Activated CD8-positive, alpha-beta T cell treated with anti-CD3 and anti-CD28 coated beads, Interleukin-2, amount 10 ng/mL, durations not matched to agents 7 days and 5 days (primary cell): Measurements from ENCODE around the gene FBXO5. TPM values are rescaled to one million over a fixed set of nuclear protein-coding genes. Genes with fewer than 3 reads are reported as not detected.

Experiments
- ATAC-seq: fragments of 150-1000 bp; cut with Tn5 transposase; one replicate; pipeline ENCODE4 v1.10.0; 2021; ENCODE audit warnings: moderate library complexity
- CTCF ChIA-PET: fragments of 350-600 bp; sonication (Branson Sonifier 250); formaldehyde crosslinking; loops from one replicate; lab custom pipeline; 2021; ENCODE audit warnings: antibody characterized with exemption; lab: Charles Lee
- POLR2A ChIA-PET: fragments of 350-600 bp; sonication (Branson Sonifier 250); formaldehyde crosslinking; loops from one replicate; lab custom pipeline; 2021; ENCODE audit warnings: antibody characterized with exemption; lab: Charles Lee
- DNase-seq: peaks from one replicate; pipeline ENCODE4 v3.0.0-alpha.2; 2020
- H3K27ac Mint-ChIP-seq: one replicate; pipeline ENCODE4 v1.8.0; 2021; ENCODE audit warnings: mild to moderate bottlenecking, mixed read lengths
- H3K27me3 Mint-ChIP-seq: one replicate; pipeline ENCODE4 v1.8.0; 2021; ENCODE audit warnings: low read depth, mixed read lengths
- H3K36me3 Mint-ChIP-seq: one replicate; pipeline ENCODE4 v1.8.0; 2021; ENCODE audit warnings: low read depth, mixed read lengths
- H3K4me1 Mint-ChIP-seq: one replicate; pipeline ENCODE4 v1.8.0; 2021; ENCODE audit warnings: low read depth, mixed read lengths
- H3K4me3 Mint-ChIP-seq: one replicate; pipeline ENCODE4 v1.8.0; 2021; ENCODE audit warnings: mild to moderate bottlenecking, mixed read lengths
- H3K9me3 Mint-ChIP-seq: one replicate; pipeline ENCODE4 v1.8.0; 2022; ENCODE audit warnings: mixed read lengths; ENCODE audit not compliant: insufficient read depth
- total RNA-seq, 2 experiments: library from RNA; stranded (reverse); gene quantifications; one replicate each; pipeline ENCODE4 v1.2.3, GENCODE V29; 2021

Gene FBXO5, protein sequence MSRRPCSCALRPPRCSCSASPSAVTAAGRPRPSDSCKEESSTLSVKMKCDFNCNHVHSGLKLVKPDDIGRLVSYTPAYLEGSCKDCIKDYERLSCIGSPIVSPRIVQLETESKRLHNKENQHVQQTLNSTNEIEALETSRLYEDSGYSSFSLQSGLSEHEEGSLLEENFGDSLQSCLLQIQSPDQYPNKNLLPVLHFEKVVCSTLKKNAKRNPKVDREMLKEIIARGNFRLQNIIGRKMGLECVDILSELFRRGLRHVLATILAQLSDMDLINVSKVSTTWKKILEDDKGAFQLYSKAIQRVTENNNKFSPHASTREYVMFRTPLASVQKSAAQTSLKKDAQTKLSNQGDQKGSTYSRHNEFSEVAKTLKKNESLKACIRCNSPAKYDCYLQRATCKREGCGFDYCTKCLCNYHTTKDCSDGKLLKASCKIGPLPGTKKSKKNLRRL
- total RNA-seq: 10 to 100 TPM; 72.3 to 73.9 TPM

DNA sequence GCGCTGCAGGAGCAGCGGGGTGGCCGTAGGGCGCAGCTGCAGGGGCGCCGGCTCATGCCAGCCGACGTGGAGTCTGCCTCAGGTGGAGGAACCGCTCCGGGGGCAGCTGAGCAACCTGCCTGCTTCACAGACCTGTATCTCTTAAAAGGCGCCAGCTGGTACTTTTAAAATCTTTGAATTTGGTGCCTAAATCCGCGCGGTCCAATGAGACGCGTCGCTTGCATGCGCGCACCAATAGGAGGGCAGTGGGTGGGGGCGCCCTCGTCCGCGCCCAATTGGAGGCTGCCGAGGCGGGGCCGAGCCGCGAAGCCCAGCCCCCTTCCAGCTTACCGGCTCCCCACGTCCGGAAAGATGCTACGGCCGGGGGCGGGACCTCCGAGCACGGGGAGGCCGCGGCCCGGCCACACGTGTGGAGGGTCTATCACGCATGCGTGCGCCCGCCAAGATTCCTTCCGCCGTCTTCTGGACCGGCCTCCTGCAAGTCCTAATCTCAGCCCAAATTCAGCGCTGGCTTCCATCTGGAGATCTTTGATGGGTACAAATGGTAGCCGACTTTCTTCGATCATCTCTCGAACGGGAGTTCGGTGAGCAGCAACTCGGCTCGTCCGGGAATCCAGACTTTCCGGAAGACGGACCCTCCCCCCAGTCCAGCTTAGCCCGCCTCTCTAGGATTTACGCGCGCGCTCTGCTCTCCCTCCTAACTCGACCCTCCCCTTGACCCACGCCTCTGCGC, at the start of gene FBXO5:
TSS of gene FBXO5 (minus strand) at position 138 of the 733 bp plus-strand sequence. CDS start at position 56, 82 bp downstream.
- no peaks in the 10 kb centered on the region for H3K27me3 Mint-ChIP-seq
- DNase-seq (peak; percentile 98), ATAC-seq (peak; percentile 92)
- CTCF ChIA-PET: interaction anchor here (1.2 to 1.6 kb wide), 2 partner anchors 16 to 19 kb away, joined by 3 to 6 read pairs; no protein-coding TSS in a partner anchor
- POLR2A ChIA-PET: interaction anchor here (0.8 to 3.5 kb wide), 10 partner anchors 9 to 1593 kb away, joined by 3 to 48 read pairs (median 5); partner anchors contain the start of gene MTRF1L
- H3K9me3 Mint-ChIP-seq: no peaks in the 10 kb centered on the region
- peak within 1 kb of the TSS; percentile 90 for H3K4me3 Mint-ChIP-seq
- peak within 1 kb of the TSS; percentile 97 for H3K27ac Mint-ChIP-seq
- peaks cover 56% of the 10 kb centered on the region for H3K36me3 Mint-ChIP-seq
- peaks cover 47% of the 10 kb centered on the region for H3K4me1 Mint-ChIP-seq

DNA sequence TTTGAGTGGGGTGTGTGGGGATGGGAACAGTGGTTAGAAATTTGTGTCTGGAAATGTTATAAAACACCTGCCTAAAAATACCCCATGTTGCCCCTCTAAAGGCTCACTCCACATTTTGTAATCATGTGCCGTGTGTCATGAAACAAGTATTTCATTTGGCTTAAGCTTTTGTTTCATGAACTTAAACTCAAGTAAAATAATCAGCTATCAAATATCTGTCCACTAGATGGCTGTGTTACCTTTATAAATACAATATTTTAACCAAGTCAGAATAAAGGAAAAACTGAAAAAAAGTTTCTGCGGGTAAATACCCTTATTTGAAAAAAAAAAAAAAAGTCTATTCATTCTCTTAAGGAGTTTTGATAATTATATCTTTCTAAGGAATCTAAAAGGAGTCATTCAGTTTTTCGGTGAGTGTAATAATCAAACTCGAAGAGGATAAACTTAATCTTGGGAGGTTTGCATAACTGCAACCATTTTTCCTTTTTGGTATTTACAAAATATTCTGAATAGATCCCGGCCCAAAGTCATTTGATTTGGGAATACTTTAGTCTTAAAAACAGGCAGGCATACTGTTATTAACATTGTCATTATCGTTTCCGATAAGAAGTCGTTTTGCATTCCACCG, 49.5 kb upstream of the FBXO5 start:
- ATAC-seq: no peak
- H3K4me3 Mint-ChIP-seq: no peak overlapping the region
- H3K36me3 Mint-ChIP-seq: no peaks in the 10 kb centered on the region
- H3K9me3 Mint-ChIP-seq: no peaks in the 10 kb centered on the region
- no peaks in the 10 kb centered on the region for H3K4me1 Mint-ChIP-seq
- no peak for DNase-seq
- H3K27me3 Mint-ChIP-seq: peaks cover 19% of the 10 kb centered on the region
- H3K27ac Mint-ChIP-seq: no peak overlapping the region
- ChIA-PET POLR2A (no interaction called here), CTCF (interaction anchor here (1.5 to 1.7 kb wide), 2 partner anchors 84 to 280 kb away, joined by 3 to 4 read pairs; no protein-coding TSS in a partner anchor)

DNA sequence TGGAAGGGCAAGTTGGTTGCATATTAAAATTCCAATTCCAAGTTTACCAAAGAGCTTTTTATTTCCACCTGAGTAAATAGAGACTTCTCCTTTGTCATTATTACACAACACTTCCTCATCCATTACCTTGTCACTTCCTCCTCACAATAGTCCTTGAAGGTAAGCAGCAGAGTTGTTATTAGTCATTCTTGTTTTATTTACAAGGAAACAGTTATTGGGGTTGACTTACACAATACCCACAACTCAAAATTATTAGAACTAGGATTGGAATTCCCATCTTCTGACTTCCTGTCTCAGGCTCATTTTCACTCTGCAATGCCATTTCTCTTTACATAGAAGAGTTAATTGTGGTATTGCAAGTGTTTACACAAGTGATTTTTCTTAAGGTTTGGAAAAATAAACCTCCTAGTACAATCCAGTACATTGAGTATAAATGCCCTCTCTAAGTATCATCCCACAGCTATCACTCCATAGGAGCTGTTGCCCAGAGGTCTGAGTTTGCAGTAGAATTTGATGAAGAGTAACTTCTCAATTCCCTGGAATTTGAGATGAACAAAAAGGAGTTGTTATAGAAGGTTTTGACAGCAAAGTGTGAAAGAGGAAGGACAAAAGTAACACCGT, 48.6 kb upstream of the FBXO5 start:
- POLR2A ChIA-PET: no interaction called here
- Mint-ChIP-seq H3K9me3 (no peaks in the 10 kb centered on the region), H3K36me3 (no peaks in the 10 kb centered on the region), H3K4me1 (no peaks in the 10 kb centered on the region), H3K27ac (no peak overlapping the region), H3K4me3 (no peak overlapping the region), H3K27me3 (peaks cover 19% of the 10 kb centered on the region)
- CTCF ChIA-PET: interaction anchor here (1.7 kb wide), 1 partner anchor 281 kb away, joined by 4 read pairs; no protein-coding TSS in a partner anchor
- ATAC-seq (no peak), DNase-seq (no peak)

DNA sequence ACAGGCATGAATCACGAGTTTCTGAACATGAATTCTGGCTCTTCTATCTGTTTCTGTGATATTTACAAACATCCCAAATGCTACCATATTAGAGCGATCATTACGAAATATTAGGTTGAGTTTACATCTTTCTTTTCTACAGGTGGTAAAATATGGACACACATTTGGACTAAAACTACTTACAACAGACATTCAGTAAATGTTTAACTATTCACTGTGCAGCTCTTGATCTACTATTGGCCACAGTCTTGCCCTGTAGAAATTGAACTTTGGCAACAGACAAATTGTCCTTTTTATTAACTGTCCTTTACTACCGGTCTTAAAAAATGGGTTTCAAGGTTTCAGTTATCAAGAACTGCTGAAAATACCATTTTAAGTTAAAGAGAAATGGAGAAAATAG, 46.1 kb upstream of the FBXO5 start:
- no peaks in the 10 kb centered on the region for H3K36me3 Mint-ChIP-seq
- peaks cover 22% of the 10 kb centered on the region for H3K27me3 Mint-ChIP-seq
- no peak overlapping the region for H3K4me3 Mint-ChIP-seq
- ATAC-seq (no peak), DNase-seq (no peak)
- H3K9me3 Mint-ChIP-seq: no peaks in the 10 kb centered on the region
- H3K27ac Mint-ChIP-seq: no peak overlapping the region
- POLR2A ChIA-PET: no interaction called here
- no peaks in the 10 kb centered on the region for H3K4me1 Mint-ChIP-seq
- CTCF ChIA-PET: no interaction called here

DNA sequence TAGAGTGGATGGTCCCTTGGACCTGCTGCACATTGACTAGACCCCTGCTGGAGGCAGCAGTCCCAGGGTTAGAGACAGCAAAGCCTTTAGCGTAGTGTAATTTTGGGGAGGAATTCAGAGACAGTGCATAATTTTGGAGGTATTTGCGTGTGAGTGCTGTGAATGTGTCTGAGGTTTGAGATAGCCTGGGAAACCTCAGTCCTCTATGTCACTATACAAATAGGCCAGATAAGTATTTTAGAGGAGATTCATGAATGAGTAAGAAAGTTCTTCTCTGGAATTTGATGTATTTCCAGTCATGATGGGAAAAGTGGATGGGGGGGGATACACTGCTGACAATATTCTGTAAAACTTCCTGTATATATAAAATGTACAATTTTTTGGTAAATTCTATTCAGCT, 45.4 kb upstream of the FBXO5 start:
- ATAC-seq (no peak), DNase-seq (no peak)
- POLR2A ChIA-PET: no interaction called here
- Mint-ChIP-seq H3K4me1 (no peaks in the 10 kb centered on the region), H3K36me3 (no peaks in the 10 kb centered on the region), H3K4me3 (no peak overlapping the region), H3K27me3 (peaks cover 25% of the 10 kb centered on the region), H3K9me3 (no peaks in the 10 kb centered on the region), H3K27ac (no peak overlapping the region)
- CTCF ChIA-PET: no interaction called here

DNA sequence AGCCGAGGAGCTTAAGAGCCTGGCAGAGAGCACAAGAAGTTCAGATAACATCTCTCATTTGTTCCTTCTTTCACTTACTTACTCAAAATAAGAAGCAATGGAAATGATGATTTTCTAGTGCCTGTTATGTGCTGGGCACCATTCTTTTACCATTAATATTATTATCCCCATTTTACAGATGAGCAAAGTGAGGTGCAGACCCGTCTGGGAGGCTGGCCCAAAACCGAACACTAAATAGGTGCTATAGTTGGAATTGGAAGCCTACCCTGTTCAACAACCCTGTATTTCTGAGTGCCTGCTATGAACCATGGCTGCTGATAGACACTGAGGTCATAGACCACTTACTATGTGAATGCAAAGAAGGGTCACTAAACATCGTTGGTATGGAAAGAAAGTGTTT, 44.6 kb upstream of the FBXO5 start:
- DNase-seq (no peak), ATAC-seq (no peak)
- POLR2A ChIA-PET: interaction anchor here (0.5 kb wide), 1 partner anchor 1551 kb away, joined by 3 read pairs; no protein-coding TSS in a partner anchor
- Mint-ChIP-seq H3K4me3 (no peak overlapping the region), H3K9me3 (no peaks in the 10 kb centered on the region), H3K27me3 (peaks cover 25% of the 10 kb centered on the region), H3K36me3 (no peaks in the 10 kb centered on the region), H3K4me1 (no peaks in the 10 kb centered on the region), H3K27ac (no peak overlapping the region)
- CTCF ChIA-PET: interaction anchor here (0.8 kb wide), 1 partner anchor 79 kb away, joined by 3 read pairs; no protein-coding TSS in a partner anchor

DNA sequence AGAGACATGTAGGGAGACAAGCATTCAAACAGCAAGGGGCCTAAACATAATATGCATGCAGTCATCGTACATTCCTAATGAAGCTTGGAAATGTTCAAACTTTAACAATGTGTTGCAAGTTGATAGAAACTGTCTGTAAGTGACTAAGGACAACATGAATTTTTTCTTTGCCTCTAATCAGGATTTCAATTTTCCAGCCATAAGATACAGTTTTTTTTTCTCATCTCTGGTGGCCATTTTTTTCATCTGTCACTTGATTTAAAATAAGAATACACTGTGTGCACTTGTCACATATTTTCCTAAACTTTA, 41.8 kb upstream of the FBXO5 start:
- no peak overlapping the region for H3K4me3 Mint-ChIP-seq
- no peaks in the 10 kb centered on the region for H3K4me1 Mint-ChIP-seq
- ChIA-PET POLR2A (no interaction called here), CTCF (interaction anchor here (1.0 to 2.5 kb wide), 5 partner anchors 11 to 70 kb away, joined by 3 to 17 read pairs (median 5); no protein-coding TSS in a partner anchor)
- ATAC-seq (no peak), DNase-seq (no peak)
- H3K9me3 Mint-ChIP-seq: no peaks in the 10 kb centered on the region
- no peak overlapping the region for H3K27ac Mint-ChIP-seq
- peaks cover 13% of the 10 kb centered on the region for H3K27me3 Mint-ChIP-seq
- no peaks in the 10 kb centered on the region for H3K36me3 Mint-ChIP-seq

DNA sequence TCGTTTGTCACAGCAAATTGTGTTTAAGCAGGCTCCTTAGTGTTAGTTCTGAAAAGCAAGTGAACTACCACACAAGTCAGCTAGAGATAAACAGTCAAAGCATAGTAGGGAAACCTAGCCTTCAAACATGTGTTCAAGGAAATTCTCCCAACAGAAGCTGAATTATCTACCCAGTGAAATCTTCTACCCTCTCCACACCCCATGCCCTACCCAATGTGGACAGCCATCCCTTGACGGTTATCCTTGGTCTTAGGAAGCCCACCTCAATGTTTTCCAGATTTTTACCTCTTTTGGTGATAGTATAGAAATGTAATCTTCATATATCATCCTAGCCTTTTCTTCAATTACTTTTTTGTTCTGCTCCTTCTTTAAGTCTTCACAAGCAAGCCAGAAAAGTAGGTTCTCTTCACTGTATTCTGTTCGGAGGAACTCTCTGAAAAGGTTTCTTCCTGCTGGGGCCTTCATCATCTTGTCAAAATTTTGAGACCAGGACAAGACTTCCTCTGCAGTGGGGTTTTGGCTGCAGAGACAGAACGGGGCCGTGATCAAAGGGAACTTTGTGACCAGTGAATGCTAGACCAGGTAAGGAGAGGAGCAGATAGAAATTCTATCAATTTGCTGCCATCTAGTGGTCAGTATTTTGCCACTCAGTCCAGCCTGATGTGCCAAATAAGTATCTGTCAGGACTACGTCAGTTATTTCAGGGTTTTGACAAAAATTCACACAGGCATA, 41.3 kb upstream of the FBXO5 start:
- peaks cover 13% of the 10 kb centered on the region for H3K27me3 Mint-ChIP-seq
- ChIA-PET CTCF (interaction anchor here (0.7 to 2.5 kb wide), 6 partner anchors 10 to 311 kb away, joined by 3 to 17 read pairs (median 4); no protein-coding TSS in a partner anchor), POLR2A (no interaction called here)
- no peak overlapping the region for H3K4me3 Mint-ChIP-seq
- peak; percentile 63 for DNase-seq
- H3K9me3 Mint-ChIP-seq: no peaks in the 10 kb centered on the region
- no peaks in the 10 kb centered on the region for H3K36me3 Mint-ChIP-seq
- H3K4me1 Mint-ChIP-seq: no peaks in the 10 kb centered on the region
- no peak overlapping the region for H3K27ac Mint-ChIP-seq
- ATAC-seq: peak; percentile 99

DNA sequence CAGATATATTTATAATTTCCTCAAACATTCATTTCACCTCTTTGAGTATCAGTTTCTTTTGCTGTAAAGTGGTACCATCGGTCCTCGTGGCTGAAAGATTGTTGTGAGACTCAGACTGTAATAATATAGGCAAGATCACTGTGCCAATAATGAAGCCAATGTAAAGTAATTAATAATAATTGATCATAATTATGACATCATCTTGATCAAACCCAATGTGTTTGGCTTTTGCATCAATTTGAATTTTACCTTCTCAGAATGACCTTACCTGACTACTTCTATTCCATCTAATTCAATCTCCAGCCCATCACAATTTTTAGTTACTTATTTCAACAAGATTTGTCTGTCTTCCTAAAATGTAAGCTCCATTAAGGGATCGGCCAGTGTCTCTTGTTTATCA, 35.5 kb upstream of the FBXO5 start:
- Mint-ChIP-seq H3K9me3 (no peaks in the 10 kb centered on the region), H3K4me1 (no peaks in the 10 kb centered on the region), H3K27me3 (peaks cover 13% of the 10 kb centered on the region), H3K27ac (no peak overlapping the region), H3K4me3 (no peak overlapping the region), H3K36me3 (no peaks in the 10 kb centered on the region)
- ATAC-seq (no peak), DNase-seq (no peak)
- ChIA-PET POLR2A (no interaction called here), CTCF (no interaction called here)

DNA sequence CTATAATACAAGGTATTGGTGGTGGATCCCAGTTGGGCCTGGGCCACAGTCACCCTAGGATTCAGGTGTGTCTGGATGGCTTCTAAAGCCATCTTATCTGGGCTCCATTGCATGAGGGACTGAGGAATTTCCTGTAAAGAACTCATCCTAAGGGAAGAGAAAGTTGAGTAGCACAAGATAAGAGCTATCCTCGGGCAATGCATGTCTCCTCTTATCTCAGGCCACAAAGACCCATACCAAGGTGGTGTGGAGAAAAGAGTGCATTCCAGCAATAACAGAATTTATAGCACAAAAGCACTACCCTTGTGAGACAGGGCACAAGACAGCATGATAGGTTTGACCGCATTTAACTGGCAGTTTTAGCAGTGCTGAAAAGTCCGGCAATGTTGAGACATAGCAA, 34.0 kb upstream of the FBXO5 start:
- no peaks in the 10 kb centered on the region for H3K9me3 Mint-ChIP-seq
- ATAC-seq (no peak), DNase-seq (no peak)
- CTCF ChIA-PET: no interaction called here
- no peak overlapping the region for H3K4me3 Mint-ChIP-seq
- POLR2A ChIA-PET: no interaction called here
- H3K36me3 Mint-ChIP-seq: no peaks in the 10 kb centered on the region
- H3K4me1 Mint-ChIP-seq: no peaks in the 10 kb centered on the region
- H3K27me3 Mint-ChIP-seq: peaks cover 19% of the 10 kb centered on the region
- H3K27ac Mint-ChIP-seq: no peak overlapping the region
